ENCODE results near the gene SOWAHA. TPM values are rescaled to one million over a fixed set of nuclear protein-coding genes. Genes with fewer than 3 reads are reported as not detected.

Gene SOWAHA
- polyA plus RNA-seq, 1 donor from 2014 or later = 23.4 TPM

- TF ChIP-seq EP300 (conservative IDR thresholded peaks at IDR 0.05; ENCODE audit: poor library complexity, severe bottlenecking) = no peak
Observed at GRCh38 chr5:132767150-132767549, 46.0 kb upstream of the SOWAHA start (continued).

GRCh38 chr5:132768485-132768868, 44.6 kb upstream of the SOWAHA start:
- H3K9ac ChIP-seq (ENCODE audit: low read length) = no peak overlapping the region
- H3K27me3 ChIP-seq (ENCODE audit: insufficient read depth, low read depth, low read length) = no peaks in the 10 kb centered on the region
- H3K36me3 ChIP-seq (ENCODE audit: insufficient read depth, low read length) = no peaks in the 10 kb centered on the region
- H3K4me3 ChIP-seq (ENCODE audit: low read length) = no peak overlapping the region
- H4K20me1 ChIP-seq (ENCODE audit: insufficient read depth) = no peaks in the 10 kb centered on the region
- H2AFZ ChIP-seq (ENCODE audit: low read depth, low read length) = no peak overlapping the region
- no peaks in the 10 kb centered on the region for H3F3A ChIP-seq (ENCODE audit: insufficient read depth, low read length, poor library complexity, severe bottlenecking)
- H3K9me2 ChIP-seq (ENCODE audit: insufficient read depth, low read length) = no peaks in the 10 kb centered on the region
- peaks cover 8% of the 10 kb centered on the region for H3K79me2 ChIP-seq (replicated peaks; ENCODE audit: insufficient read depth, low read length)
- no peak overlapping the region for H3K4me2 ChIP-seq (ENCODE audit: low read length)
- H3K27ac ChIP-seq (ENCODE audit: low read length) = no peak overlapping the region
- TF ChIP-seq RAD21 (conservative IDR thresholded peaks at IDR 0.05) (no peak), SMC3 (conservative IDR thresholded peaks at IDR 0.05; ENCODE audit: poor library complexity) (no peak), POLR2AphosphoS5 (IDR thresholded peaks at IDR 0.05) (no peak), MXI1 (conservative IDR thresholded peaks at IDR 0.05; ENCODE audit: poor library complexity, severe bottlenecking) (no peak), TAF1 (IDR thresholded peaks at IDR 0.05; ENCODE audit: low read depth) (no peak), REST (IDR thresholded peaks at IDR 0.05; ENCODE audit: borderline replicate concordance) (no peak), EP300 (conservative IDR thresholded peaks at IDR 0.05; ENCODE audit: poor library complexity, severe bottlenecking) (no peak), EZH2 (IDR thresholded peaks at IDR 0.05; ENCODE audit: borderline replicate concordance, insufficient read depth, low read length, poor library complexity, severe bottlenecking) (no peak)
- no peaks in the 10 kb centered on the region for H3K9me3 ChIP-seq (ENCODE audit: low read length)

- Histone ChIP-seq H3K4me3 (ENCODE audit: low read length) (no peak overlapping the region), H3K9me2 (ENCODE audit: insufficient read depth, low read length) (no peaks in the 10 kb centered on the region), H3K4me2 (ENCODE audit: low read length) (no peak overlapping the region), H3K36me3 (ENCODE audit: insufficient read depth, low read length) (no peaks in the 10 kb centered on the region), H3K27me3 (ENCODE audit: insufficient read depth, low read depth, low read length) (no peaks in the 10 kb centered on the region), H2AFZ (ENCODE audit: low read depth, low read length) (no peak overlapping the region), H3K9me3 (ENCODE audit: low read length) (no peaks in the 10 kb centered on the region), H4K20me1 (ENCODE audit: insufficient read depth) (no peaks in the 10 kb centered on the region), H3K27ac (ENCODE audit: low read length) (no peak overlapping the region), H3K9ac (ENCODE audit: low read length) (no peak overlapping the region), H3K79me2 (replicated peaks; ENCODE audit: insufficient read depth, low read length) (peaks cover 21% of the 10 kb centered on the region), H3F3A (ENCODE audit: insufficient read depth, low read length, poor library complexity, severe bottlenecking) (no peaks in the 10 kb centered on the region)
- TF ChIP-seq CTCF (IDR thresholded peaks at IDR 0.05; ENCODE audit: poor library complexity, severe bottlenecking) (no peak), REST (IDR thresholded peaks at IDR 0.05; ENCODE audit: borderline replicate concordance) (no peak), POLR2AphosphoS5 (IDR thresholded peaks at IDR 0.05) (no peak), EP300 (conservative IDR thresholded peaks at IDR 0.05; ENCODE audit: poor library complexity, severe bottlenecking) (no peak), SMC3 (conservative IDR thresholded peaks at IDR 0.05; ENCODE audit: poor library complexity) (no peak), RAD21 (conservative IDR thresholded peaks at IDR 0.05) (no peak), MXI1 (conservative IDR thresholded peaks at IDR 0.05; ENCODE audit: poor library complexity, severe bottlenecking) (no peak), TAF1 (IDR thresholded peaks at IDR 0.05; ENCODE audit: low read depth) (no peak), EZH2 (IDR thresholded peaks at IDR 0.05; ENCODE audit: borderline replicate concordance, insufficient read depth, low read length, poor library complexity, severe bottlenecking) (no peak)
Observed at GRCh38 chr5:132770476-132771159, 42.5 kb upstream of the SOWAHA start.

All from neural cell (in vitro differentiated cells).